Fibroblast of villous mesenchyme (primary cell): Measurements from ENCODE around the gene HADH. TPM values are rescaled to one million over a fixed set of nuclear protein-coding genes. Genes with fewer than 3 reads are reported as not detected.
"Not testable (repeated sequence)": the region's sequence is repeated elsewhere in the genome, so short reads cannot be mapped to it uniquely, and the experiment has no call there.

Experiments used
- DNase-seq: peaks from one replicate; pipeline ENCODE4 v3.0.0-alpha.2; 2010; ENCODE audit warnings: low read depth
- H3K4me3 ChIP-seq: 2 replicates; pipeline ENCODE4 v1.5.1; 2011; ENCODE audit warnings: low read depth, mild to moderate bottlenecking, low read length
- CTCF ChIP-seq: IDR thresholded peaks from 2 replicates; pipeline ENCODE4 v1.5.1; 2012; ENCODE audit warnings: low read depth, mild to moderate bottlenecking, low read length; ENCODE audit not compliant: insufficient read depth
- total RNA-seq: library from RNA; depleted of rRNA; stranded (reverse); fragments of >200 nt; gene quantifications from 2 replicates; pipeline ENCODE4 v1.2.3, GENCODE V29; 2012

The HADH gene
- total RNA-seq, 1 donor: 11.2 TPM

GRCh38 chr4:108005807-108006206, 16.1 kb downstream of the HADH start:
- TF ChIP-seq CTCF: no peak
- no peak for DNase-seq
- H3K4me3 ChIP-seq: no peak overlapping the region

GRCh38 chr4:108006361-108006760, 16.7 kb downstream of the HADH start:
- TF ChIP-seq CTCF: no peak
- no peak for DNase-seq

GRCh38 chr4:108007984-108008383, 18.3 kb downstream of the HADH start:
- TF ChIP-seq CTCF: no peak
- DNase-seq: no peak
- no peak overlapping the region for H3K4me3 ChIP-seq

More at GRCh38 chr4:108006361-108006760, 16.7 kb downstream of the HADH start:
- H3K4me3 ChIP-seq: no peak overlapping the region

GRCh38 chr4:108008721-108009120, 19.0 kb downstream of the HADH start:
- no peak overlapping the region for H3K4me3 ChIP-seq
- TF ChIP-seq CTCF: no peak

GRCh38 chr4:108010167-108010566, 20.5 kb downstream of the HADH start:
- DNase-seq: peak; percentile 56
- no peak for TF ChIP-seq CTCF
- H3K4me3 ChIP-seq: no peak overlapping the region

More at GRCh38 chr4:108008721-108009120, 19.0 kb downstream of the HADH start:
- peak; percentile 21 for DNase-seq

GRCh38 chr4:108012382-108012781, 22.7 kb downstream of the HADH start:
- not testable (repeated sequence) for DNase-seq, H3K4me3 ChIP-seq

GRCh38 chr4:108013327-108013726, 23.6 kb downstream of the HADH start:
- TF ChIP-seq CTCF: no peak
- no peak for DNase-seq

More at GRCh38 chr4:108013327-108013726, 23.6 kb downstream of the HADH start:
- H3K4me3 ChIP-seq: no peak overlapping the region
